ENCODE data around the gene KCNIP1. TPM values are rescaled to one million over a fixed set of nuclear protein-coding genes. Genes with fewer than 3 reads are reported as not detected.
A peak's percentile ranks its signal among the peaks of the same experiment; 100 is the strongest.

The KCNIP1 gene
- not detected for total RNA-seq
- polyA plus RNA-seq (2013, experiment 1 of 2): 2.9 TPM
- polyA plus RNA-seq (2013, experiment 2 of 2): 2.8 TPM
- long read RNA-seq, experiment 1: 0 reads
- long read RNA-seq, experiment 2: 0 reads
- long read RNA-seq, experiment 3, partial matches to known transcripts: 0 of 1 reads
- long read RNA-seq, experiment 3, other reads (novel, unspliced or antisense): 1 of 1 reads
- long read RNA-seq, experiment 4: 0 reads

DNA sequence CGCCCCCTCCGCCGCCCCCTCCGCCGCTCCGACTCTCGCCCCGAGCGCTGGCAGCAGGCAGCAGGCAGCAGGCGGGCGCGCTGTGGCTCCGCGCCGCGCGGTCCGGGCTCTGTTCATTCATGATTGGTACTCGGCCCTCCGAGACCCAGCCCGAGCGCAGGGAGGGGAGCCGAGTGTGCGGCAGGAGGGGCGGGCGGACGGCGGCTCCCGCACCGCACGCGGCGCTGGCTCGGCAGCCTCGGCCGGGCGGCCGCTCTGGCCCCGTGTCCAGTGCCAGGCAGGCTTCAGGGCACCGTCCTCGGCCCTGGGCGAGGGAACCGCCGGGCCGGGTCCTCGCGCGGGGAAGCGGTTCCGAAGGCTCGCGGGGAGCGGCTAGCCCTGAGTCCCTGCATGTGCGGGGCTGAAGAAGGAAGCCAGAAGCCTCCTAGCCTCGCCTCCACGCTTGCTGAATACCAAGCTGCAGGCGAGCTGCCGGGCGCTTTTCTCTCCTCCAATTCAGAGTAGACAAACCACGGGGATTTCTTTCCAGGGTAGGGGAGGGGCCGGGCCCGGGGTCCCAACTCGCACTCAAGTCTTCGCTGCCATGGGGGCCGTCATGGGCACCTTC, at the start of gene KCNIP1:
Gene KCNIP1 (plus strand): TSS at position 31 of the 607 bp plus-strand sequence.
- H3K4me3 Mint-ChIP-seq: peak within 1 kb of the TSS; percentile 39
- peaks cover 4% of the 10 kb centered on the region for H3K4me1 Mint-ChIP-seq
- H3K27ac ChIP-seq (ENCODE audit: low read depth, low read length): no peak within 1 kb of the TSS
- no peak within 1 kb of the TSS for H3K9ac ChIP-seq (ENCODE audit: extremely low read depth, low read length, poor library complexity, severe bottlenecking)
- no peaks in the 10 kb centered on the region for H3K9me3 Mint-ChIP-seq
- H3K4me1 ChIP-seq (ENCODE audit: control insufficient read depth, insufficient read depth, low read length): no peaks in the 10 kb centered on the region
- H3K4me3 ChIP-seq (ENCODE audit: low read length): no peak within 1 kb of the TSS
- no peaks in the 10 kb centered on the region for H3K36me3 ChIP-seq (ENCODE audit: control insufficient read depth, insufficient read depth, low read length)
- H3K27me3 ChIP-seq (ENCODE audit: control insufficient read depth, insufficient read depth, low read length, poor library complexity, severe bottlenecking): peaks cover 50% of the 10 kb centered on the region
- no peak within 1 kb of the TSS for H3K27ac Mint-ChIP-seq
- TF ChIP-seq, protein P1, sequence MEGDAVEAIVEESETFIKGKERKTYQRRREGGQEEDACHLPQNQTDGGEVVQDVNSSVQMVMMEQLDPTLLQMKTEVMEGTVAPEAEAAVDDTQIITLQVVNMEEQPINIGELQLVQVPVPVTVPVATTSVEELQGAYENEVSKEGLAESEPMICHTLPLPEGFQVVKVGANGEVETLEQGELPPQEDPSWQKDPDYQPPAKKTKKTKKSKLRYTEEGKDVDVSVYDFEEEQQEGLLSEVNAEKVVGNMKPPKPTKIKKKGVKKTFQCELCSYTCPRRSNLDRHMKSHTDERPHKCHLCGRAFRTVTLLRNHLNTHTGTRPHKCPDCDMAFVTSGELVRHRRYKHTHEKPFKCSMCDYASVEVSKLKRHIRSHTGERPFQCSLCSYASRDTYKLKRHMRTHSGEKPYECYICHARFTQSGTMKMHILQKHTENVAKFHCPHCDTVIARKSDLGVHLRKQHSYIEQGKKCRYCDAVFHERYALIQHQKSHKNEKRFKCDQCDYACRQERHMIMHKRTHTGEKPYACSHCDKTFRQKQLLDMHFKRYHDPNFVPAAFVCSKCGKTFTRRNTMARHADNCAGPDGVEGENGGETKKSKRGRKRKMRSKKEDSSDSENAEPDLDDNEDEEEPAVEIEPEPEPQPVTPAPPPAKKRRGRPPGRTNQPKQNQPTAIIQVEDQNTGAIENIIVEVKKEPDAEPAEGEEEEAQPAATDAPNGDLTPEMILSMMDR (conservative IDR thresholded peaks at IDR 0.05): no peak
- no peaks in the 10 kb centered on the region for H3K9me3 ChIP-seq (ENCODE audit: control insufficient read depth, low read length)
- DNase-seq: peak; percentile 87
- H3K27me3 Mint-ChIP-seq (ENCODE audit: insufficient read depth): peaks cover 45% of the 10 kb centered on the region
- H3K36me3 Mint-ChIP-seq (ENCODE audit: low read depth): no peaks in the 10 kb centered on the region
- WGBS, 2 experiments (ENCODE audit: insufficient coverage in 1 of 2, insufficient read length in 1 of 2): 5 to 9% methylated on average over 39 to 65 of the region's 65 CpGs

DNA sequence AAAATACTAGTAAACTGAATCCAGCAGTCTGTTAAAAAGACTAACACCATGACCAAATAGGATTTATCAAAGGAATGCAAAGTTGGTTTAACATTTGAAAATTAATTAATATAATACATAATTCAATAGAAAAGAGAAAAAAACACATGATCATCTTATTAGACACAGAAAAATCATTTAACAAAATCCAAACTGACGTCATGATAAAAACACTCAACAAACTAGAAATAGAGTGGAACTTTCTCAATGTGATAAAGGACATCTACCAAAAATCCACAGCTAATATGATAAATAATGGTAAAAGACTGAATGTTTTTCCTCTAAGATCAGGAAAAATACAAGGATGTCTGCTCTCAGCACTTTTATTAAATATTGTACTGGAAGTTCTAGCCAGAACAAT, 40.4 kb upstream of the KCNIP1 start:
- Mint-ChIP-seq H3K27ac (no peak overlapping the region), H3K27me3 (ENCODE audit: insufficient read depth) (peaks cover 8% of the 10 kb centered on the region)
- 100% methylated on average over 1 of the region's 1 CpG; no CpG with 5 or more reads in 1 of the 2 experiments for WGBS, 2 experiments (ENCODE audit: insufficient coverage in 1 of 2, insufficient read length in 1 of 2)

DNA sequence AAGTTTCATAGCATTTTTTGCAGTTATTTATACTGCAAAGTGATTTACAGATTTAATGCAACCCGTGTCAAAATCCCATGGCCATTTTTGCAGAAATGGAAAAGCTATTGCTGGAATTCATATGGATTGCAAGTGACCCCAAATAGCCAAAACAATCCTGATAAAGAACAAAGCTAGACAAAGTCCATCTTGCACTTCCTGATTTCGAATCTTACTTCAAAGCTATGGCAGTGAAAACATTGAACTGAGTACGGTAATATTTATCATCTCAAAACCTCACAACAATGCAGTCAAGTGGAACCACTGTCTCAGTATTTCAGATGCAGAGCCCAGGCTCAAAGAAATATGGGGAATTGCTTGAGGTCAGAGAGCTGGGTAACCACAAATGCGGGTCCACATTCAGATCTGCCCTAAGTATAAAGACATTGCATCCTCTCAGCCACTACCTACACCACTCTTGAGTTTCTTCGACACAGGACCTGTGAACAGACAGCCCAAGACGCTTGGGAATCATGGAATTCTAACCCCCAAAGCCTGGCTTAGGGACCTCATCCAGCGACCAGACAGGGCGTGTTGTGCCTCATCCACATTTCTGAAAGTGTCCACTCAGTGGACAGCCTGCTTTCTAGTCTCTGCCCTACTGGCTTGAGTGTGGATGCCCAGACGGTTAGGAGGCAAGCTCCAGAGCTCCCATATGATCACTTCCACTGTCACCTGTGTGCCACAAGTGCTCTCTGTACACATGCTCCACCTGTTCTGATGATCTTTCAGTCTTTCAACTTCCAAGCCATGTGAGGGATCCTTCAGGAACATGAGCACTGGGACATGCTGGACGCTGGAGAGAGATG, 39.3 kb upstream of the KCNIP1 start:
- Histone ChIP-seq H3K4me3 (ENCODE audit: low read length) (no peak overlapping the region), H3K9ac (ENCODE audit: extremely low read depth, low read length, poor library complexity, severe bottlenecking) (no peak overlapping the region), H3K27ac (ENCODE audit: low read depth, low read length) (no peak overlapping the region), H3K9me3 (ENCODE audit: control insufficient read depth, low read length) (peaks cover 9% of the 10 kb centered on the region), H3K36me3 (ENCODE audit: control insufficient read depth, insufficient read depth, low read length) (no peaks in the 10 kb centered on the region), H3K4me1 (ENCODE audit: control insufficient read depth, insufficient read depth, low read length) (no peaks in the 10 kb centered on the region), H3K27me3 (ENCODE audit: control insufficient read depth, insufficient read depth, low read length, poor library complexity, severe bottlenecking) (peaks cover 36% of the 10 kb centered on the region)
- Mint-ChIP-seq H3K4me3 (no peak overlapping the region), H3K9me3 (peaks cover 21% of the 10 kb centered on the region), H3K4me1 (no peaks in the 10 kb centered on the region), H3K27ac (no peak overlapping the region), H3K36me3 (ENCODE audit: low read depth) (no peaks in the 10 kb centered on the region), H3K27me3 (ENCODE audit: insufficient read depth) (peaks cover 10% of the 10 kb centered on the region)
- DNase-seq: no peak
- 88 to 90% methylated on average over 9 to 10 of the region's 10 CpGs for WGBS, 2 experiments (ENCODE audit: insufficient coverage in 1 of 2, insufficient read length in 1 of 2)
- TF ChIP-seq, protein P1 (conservative IDR thresholded peaks at IDR 0.05): no peak

More for the DNA sequence above, 40.4 kb upstream of the KCNIP1 start:
- no peaks in the 10 kb centered on the region for H3K36me3 ChIP-seq (ENCODE audit: control insufficient read depth, insufficient read depth, low read length)
- H3K9me3 Mint-ChIP-seq: peaks cover 25% of the 10 kb centered on the region
- H3K9ac ChIP-seq (ENCODE audit: extremely low read depth, low read length, poor library complexity, severe bottlenecking): no peak overlapping the region
- peaks cover 7% of the 10 kb centered on the region for H3K4me1 Mint-ChIP-seq
- H3K36me3 Mint-ChIP-seq (ENCODE audit: low read depth): no peaks in the 10 kb centered on the region
- no peak overlapping the region for H3K4me3 Mint-ChIP-seq
- no peak for DNase-seq
- H3K27me3 ChIP-seq (ENCODE audit: control insufficient read depth, insufficient read depth, low read length, poor library complexity, severe bottlenecking): peaks cover 36% of the 10 kb centered on the region
- TF ChIP-seq, protein P1 (conservative IDR thresholded peaks at IDR 0.05): no peak
- H3K9me3 ChIP-seq (ENCODE audit: control insufficient read depth, low read length): peaks cover 9% of the 10 kb centered on the region
- H3K4me1 ChIP-seq (ENCODE audit: control insufficient read depth, insufficient read depth, low read length): no peaks in the 10 kb centered on the region
- H3K4me3 ChIP-seq (ENCODE audit: low read length): no peak overlapping the region
- no peak overlapping the region for H3K27ac ChIP-seq (ENCODE audit: low read depth, low read length)
